HG03565 (cell line): ENCODE measurements around the gene TIA1.
A peak's percentile ranks its signal among the peaks of the same experiment; 100 is the strongest.
"Not testable (repeated sequence)": the region's sequence is repeated elsewhere in the genome, so short reads cannot be mapped to it uniquely, and the experiment has no call there.

Source experiments
- ATAC-seq: cut with Tn5 transposase; IDR thresholded peaks from one replicate; pipeline ENCODE4 v1.9.1; 2021; ENCODE audit warnings: mild to moderate bottlenecking, moderate library complexity; ENCODE audit not compliant: unreplicated experiment

TIA1 gene

GRCh38 chr2:70248181-70248847 is at the start of gene TIA1:
Gene TIA1 (minus strand): TSS chr2:70248628. CDS start chr2:70248430, 198 bp downstream.
- ATAC-seq = peak; percentile 94

DNA sequence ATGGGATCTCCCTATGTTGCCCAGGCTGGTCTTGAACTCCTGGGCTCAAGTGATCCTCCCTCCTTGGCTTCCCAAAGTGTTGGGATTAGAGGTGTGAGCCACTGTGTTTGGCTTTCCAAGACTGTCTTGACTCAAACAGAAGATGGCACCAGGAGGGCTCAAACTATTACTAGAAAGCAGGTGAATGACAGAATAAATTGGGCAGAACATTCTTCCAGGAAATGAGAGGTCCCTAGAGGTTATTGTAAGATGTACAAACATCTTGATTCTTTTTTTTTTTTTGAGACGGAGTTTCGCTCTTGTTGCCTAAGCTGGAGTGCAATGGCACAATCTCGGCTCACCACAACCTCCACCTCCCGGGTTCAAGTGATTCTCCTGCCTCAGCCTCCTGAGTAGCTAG is 49.4 kb upstream of the TIA1 start:
- ATAC-seq = not testable (repeated sequence)

GRCh38 chr2:70283500-70284191 is 35.2 kb upstream of the TIA1 start:
- ATAC-seq = no peak

DNA sequence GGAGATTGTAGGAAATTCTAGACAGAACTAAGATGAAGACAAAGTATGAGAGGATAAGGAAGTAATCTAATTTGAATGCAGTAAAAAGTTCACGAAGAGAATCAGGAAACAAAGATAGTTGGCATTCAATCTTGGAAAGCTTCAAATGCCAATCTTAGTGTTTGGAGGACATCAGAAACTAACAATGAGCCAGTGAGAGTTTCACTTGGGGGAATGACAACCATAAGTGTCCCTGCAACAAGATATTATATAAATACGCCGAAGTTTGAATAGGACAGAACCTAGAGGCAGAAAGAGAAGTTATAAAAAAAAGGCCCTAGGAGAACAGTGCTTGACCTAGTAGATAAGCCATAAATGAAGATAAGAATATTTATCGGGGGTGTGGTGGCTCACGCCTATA is 34.0 kb upstream of the TIA1 start:
- no peak for ATAC-seq

DNA sequence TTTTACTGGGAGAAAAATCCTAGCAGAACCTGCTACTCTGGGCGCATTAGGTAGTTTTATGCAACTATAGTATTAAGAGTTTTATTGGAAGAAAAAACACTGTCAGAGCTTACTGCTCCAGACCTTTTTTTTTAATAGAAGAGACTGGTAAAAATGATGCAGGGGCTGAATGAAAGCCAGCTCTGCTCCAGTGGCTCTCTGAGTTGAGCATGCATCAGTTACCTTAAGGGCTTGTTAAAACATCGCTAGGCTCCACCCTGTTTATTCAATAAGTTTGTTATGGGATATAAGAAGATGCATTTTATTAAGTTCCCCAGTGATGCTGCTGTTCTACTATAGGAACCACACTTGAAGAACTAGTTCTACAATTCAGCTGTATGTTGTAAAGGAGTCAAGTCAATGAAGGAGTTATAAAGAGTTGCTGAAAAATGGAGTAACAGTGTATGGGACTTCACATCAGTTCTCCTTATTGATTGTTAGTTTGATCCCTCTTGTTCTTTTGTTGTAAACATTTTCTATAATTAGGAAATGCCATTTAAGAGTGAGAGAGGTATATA is 31.9 kb upstream of the TIA1 start:
- ATAC-seq = no peak

DNA sequence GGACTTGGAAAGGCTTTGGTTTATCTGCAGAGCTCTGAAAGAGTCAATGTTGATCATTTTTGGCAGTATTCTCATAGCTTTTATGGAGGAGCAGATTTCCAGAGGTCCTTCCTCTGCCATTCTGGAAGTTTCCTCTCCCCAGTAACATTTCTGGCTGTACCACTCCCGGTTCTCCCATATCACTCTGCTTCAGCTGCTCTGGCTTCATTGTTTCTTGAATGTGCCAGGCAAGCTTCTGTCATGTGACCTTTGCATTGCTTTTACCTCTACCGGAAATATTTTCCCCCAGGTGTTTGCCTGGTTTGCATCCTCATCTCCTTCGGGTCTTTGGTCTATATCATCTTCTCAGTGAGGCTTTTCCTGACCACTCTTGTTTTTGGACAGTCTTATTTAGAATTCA is 21.9 kb upstream of the TIA1 start:
- no peak for ATAC-seq

- not testable (repeated sequence) for ATAC-seq
These were observed 21.2 kb upstream of the TIA1 start for GRCh38 chr2:70269422-70270302.

DNA sequence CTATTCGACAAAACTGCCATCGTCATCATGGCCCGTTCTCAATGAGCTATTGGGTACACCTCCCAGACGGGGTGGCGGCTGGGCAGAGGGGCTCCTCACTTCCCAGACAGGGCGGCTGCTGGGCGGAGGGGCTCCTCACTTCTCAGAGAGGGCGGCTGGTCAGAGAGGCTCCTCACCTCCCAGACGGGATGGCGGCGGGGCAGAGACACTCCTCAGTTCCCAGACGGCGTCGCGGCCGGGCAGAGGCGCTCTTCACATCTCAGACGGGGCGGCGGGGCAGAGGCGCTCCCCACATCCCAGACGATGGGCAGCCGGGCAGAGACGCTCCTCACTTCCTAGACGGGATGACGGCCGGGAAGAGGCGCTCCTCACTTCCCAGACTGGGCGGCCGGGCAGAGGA is 18.5 kb upstream of the TIA1 start:
- ATAC-seq = not testable (repeated sequence)

GRCh38 chr2:70261501-70261900 is 13.1 kb upstream of the TIA1 start:
- no peak for ATAC-seq

GRCh38 chr2:70258532-70258875 is 10.1 kb upstream of the TIA1 start:
- no peak for ATAC-seq

- ATAC-seq = no peak
These were observed 7.3 kb upstream of the TIA1 start for GRCh38 chr2:70255637-70256314.

DNA sequence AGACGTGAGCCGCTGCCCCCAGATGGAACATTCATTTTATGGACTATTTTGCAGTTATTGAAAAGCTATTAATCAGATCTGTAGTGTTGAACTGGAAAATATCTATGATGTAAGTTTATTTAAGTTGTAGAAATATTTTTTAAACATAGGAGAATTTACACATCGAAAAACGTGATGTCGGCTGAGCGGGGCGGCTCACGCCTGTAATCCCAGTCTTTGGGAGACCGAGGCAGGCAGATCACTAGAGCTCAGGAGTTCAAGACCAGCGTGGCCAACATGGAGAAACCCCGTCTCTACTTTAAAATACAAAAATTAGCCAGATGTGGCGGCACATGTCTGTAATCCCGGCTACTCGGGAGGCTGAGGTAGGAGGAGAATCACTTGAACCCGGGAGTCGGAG is 2.0 kb upstream of the TIA1 start:
- no peak for ATAC-seq

GRCh38 chr2:70247364-70248180 is 856 bp downstream of the TIA1 start:
- no peak for ATAC-seq

DNA sequence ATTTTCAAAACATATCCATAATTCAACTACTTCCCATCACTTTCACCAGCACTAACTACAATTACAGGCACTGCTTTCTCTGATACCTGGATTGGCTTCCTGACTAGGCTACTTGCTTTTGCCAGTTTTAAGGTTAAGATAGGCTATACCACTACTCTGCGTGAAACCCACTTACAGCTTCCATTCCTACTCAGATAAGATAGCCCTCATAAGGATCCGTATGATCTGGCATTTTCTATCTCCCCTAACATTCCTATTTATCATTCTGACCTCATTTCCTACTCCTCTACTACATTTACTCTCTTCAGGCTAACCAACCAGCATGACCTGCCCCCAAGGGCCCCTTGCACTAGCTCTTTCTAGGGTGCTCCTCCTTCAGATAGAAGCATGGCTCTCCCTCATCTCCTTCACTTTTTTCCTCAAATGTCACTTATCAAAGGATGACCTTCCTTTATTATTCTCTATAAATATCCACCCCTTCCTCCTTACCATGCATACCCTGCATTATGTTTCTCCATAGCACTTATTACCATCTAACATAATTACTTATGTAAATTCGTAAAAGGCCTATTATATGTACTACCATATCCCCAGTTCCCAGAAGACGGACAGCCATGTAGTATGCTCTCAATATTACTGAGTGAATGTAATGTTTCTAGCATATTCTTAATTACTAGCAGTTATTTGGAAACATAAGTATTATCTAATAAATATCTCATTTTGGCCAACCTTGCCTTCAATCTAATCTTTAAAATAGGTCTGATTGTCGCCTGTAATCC is 4.4 kb downstream of the TIA1 start:
- ATAC-seq = no peak

DNA sequence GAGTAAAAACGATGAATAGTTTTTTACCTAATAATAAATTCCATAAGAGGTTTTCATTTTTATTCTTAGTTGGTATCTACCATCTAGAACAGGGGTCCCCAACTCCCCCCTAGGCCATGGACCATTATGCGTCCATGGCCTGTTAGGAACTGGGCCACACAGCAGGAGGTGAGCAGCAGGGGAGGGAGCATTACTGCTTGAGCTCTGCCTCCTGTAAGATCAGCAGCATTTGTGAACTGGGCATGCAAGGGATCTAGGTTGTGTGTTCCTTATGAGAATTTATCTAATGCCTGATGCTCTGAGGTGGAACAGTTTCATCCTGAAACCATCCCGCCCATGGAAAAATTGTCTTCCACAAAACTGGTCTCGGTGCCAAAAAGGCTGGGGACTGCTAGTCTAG is 5.9 kb downstream of the TIA1 start:
- no peak for ATAC-seq

DNA sequence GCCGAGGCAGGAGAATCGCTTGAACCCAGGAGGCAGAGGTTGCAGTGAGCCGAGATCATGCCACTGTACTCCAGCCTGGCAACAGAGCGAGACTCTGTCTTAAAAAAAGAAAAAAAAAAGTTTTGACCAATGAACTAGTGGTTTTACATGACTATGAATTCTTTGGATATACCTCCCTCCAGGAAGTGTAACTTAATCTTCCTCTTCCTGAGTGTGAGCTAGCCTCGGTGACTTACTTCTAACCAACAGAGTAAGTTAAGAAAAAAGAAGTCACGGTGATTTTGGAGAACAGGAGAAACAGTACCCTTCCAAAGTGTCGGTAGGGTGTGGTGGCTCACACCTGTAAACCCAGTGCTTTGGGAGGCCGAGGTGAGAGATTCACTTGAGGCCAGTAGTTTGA is 7.1 kb downstream of the TIA1 start:
- ATAC-seq = no peak

DNA sequence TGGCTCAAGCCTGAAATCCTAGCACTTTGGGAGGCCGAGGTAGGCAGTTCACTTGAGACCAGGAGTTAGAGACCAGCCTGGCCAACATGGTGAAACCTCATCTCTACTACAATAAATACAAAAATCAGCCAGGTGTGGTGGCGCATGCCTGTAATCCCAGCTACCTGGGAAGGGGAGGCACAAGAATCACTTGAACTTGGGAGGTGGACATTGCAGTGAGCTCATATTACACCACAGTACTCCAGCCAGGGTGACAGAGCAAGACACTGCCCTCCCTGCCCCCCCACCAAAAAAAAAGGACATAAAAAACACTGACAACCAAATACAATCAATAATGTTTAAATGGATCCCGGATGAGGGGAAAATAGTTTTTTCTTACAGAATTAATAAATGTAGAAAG is 7.8 kb downstream of the TIA1 start:
- no peak for ATAC-seq

DNA sequence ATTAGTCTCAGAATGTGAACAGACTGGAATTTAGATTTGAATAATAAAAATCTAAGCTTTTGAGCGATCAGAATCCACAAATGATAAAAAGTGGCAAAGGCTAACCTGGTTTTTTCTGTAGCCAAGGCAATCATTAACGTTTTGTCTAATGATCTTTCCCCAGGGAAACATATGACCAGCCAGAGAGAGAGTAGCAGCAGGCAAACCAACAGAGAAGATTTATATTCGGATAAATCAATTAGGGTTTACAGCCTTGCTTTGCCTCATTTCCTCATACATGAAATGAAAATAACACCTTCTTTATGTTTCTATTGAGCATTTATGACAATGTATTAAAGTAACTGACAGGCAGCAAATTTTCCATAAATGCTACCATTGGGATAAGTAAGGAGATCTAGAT is 14.5 kb downstream of the TIA1 start:
- ATAC-seq = no peak

DNA sequence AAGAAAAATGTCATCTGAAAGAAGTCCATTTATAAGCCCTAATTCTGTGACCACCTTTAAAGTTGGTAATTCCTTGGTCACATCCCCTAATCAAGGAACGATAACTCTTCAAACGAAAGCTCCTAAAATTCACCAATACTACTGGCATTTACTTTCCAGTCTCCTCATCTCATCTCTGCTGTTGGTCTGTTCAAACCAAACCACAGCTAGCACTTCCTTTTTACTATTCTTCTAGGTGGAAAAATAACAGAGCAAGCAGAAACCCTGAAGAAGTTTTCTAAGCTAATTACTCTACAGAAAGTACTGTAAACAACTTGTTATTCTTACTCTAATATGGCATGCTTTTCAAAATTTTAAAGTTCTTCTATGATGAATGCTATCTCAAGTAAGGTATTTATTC is 21.6 kb downstream of the TIA1 start:
- no peak for ATAC-seq
